Activated naive CD4-positive, alpha-beta T cell treated with Interleukin-2 at 50 U/mL for 16 hours (primary cell): ENCODE results near the gene PLAC9.
A peak's percentile ranks its signal among the peaks of the same experiment; 100 is the strongest.

Experiments
- DNase-seq: peaks from one replicate; pipeline ENCODE4 v3.0.0-alpha.2; 2020

PLAC9 gene

GRCh38 chr10:80186364-80187012 lies 54.0 kb downstream of the PLAC9 start:
- DNase-seq: peak; percentile 12

GRCh38 chr10:80187060-80187459 lies 54.5 kb downstream of the PLAC9 start:
- no peak for DNase-seq

GRCh38 chr10:80187465-80188409 lies 55.2 kb downstream of the PLAC9 start:
- DNase-seq: peak; percentile 66

GRCh38 chr10:80188713-80189112 lies 56.2 kb downstream of the PLAC9 start:
- no peak for DNase-seq

GRCh38 chr10:80191589-80192270 lies 59.2 kb downstream of the PLAC9 start:
- peak; percentile 29 for DNase-seq

GRCh38 chr10:80192553-80192952 lies 60.0 kb downstream of the PLAC9 start:
- DNase-seq: no peak

- no peak for DNase-seq
Measured at GRCh38 chr10:80194373-80195045, 62.0 kb downstream of the PLAC9 start.
